HepG2 (cell line): ENCODE data around the gene IGF2BP3. TPM values are rescaled to one million over a fixed set of nuclear protein-coding genes. Genes with fewer than 3 reads are reported as not detected.
A peak's percentile ranks its signal among the peaks of the same experiment; 100 is the strongest.

ENCODE experiments used
- HNRNPK ChIP-seq: fragments of 200-400 bp; formaldehyde crosslinking; IDR thresholded peaks from 2 replicates; pipeline ENCODE4 v1.6.1; 2018; ENCODE audit warnings: low read length, low read depth, moderate library complexity, mild to moderate bottlenecking; ENCODE audit not compliant: poor library complexity, severe bottlenecking
- KDM1A ChIP-seq: IDR thresholded peaks from 2 replicates; pipeline ENCODE4 v1.6.1; 2016; ENCODE audit warnings: missing compliant biosample characterization
- NR2F6 ChIP-seq, 2 experiments: IDR thresholded peaks; 2 replicates each; pipeline ENCODE4 v1.6.1; 2016; ENCODE audit warnings: antibody characterized with exemption in 1 of 2, mild to moderate bottlenecking in 1 of 2
- ZFP82 ChIP-seq: sonication (generic); formaldehyde crosslinking; IDR thresholded peaks from 2 replicates; pipeline ENCODE4 v1.5.1; 2020; ENCODE audit warnings: mild to moderate bottlenecking, missing genetic modification reagents, borderline replicate concordance
- ZNF276 ChIP-seq: sonication (generic); formaldehyde crosslinking; IDR thresholded peaks from 2 replicates; pipeline ENCODE4 v1.4.0; 2020; ENCODE audit warnings: mild to moderate bottlenecking, low read depth, missing genetic modification reagents
- ZNF292 ChIP-seq: sonication (generic); formaldehyde crosslinking; IDR thresholded peaks from 2 replicates; pipeline ENCODE4 v1.8.1; 2022; ENCODE audit warnings: mild to moderate bottlenecking, low read depth, missing genetic modification reagents, borderline replicate concordance
- polyA plus RNA-seq, 8 experiments: library from polyadenylated mRNA; depleted of rRNA in 3 of 8; stranded (reverse) in 7 of 8; unstranded in 1 of 8; fragments of >200 nt; fragmentation: Illumina TruSeq in 4 of 8; extraction: Trizol in 4 of 8; gene quantifications; 2 replicates each; pipeline versions ENCODE4 v1.2.1 to v1.2.3, GENCODE V29; 2011 to 2016; ENCODE audit warnings: low read depth in 4 of 8, missing spikeins in 1 of 8, mixed read lengths in 1 of 8; ENCODE audit not compliant: insufficient read depth in 1 of 8
- total RNA-seq, 5 experiments: library from RNA; depleted of rRNA; stranded (reverse); fragments of >200 nt; fragmentation: Illumina TruSeq; extraction: Trizol; gene quantifications; 2 replicates each; pipeline ENCODE4 v1.2.3, GENCODE V29; 2016; ENCODE audit warnings: low read depth in 1 of 5
- TF ChIP-seq, protein P1 (sequence below): sonication (generic); formaldehyde crosslinking; IDR thresholded peaks from 2 replicates; pipeline ENCODE4 v1.4.0; 2020; ENCODE audit warnings: missing genetic modification reagents
- TF ChIP-seq, protein P2 (sequence below): sonication (generic); formaldehyde crosslinking; IDR thresholded peaks from 2 replicates; pipeline ENCODE4 v1.5.1; 2020; ENCODE audit warnings: mild to moderate bottlenecking, moderate library complexity, missing genetic modification reagents
- TF ChIP-seq, protein P3 (sequence below): IDR thresholded peaks from 2 replicates; pipeline ENCODE4 v1.6.1; 2012; ENCODE audit warnings: low read depth, low read length, improper control_type of control experiment
- TF ChIP-seq, protein P4 (sequence below): sonication (generic); formaldehyde crosslinking; IDR thresholded peaks from 2 replicates; pipeline ENCODE4 v1.5.1; 2020; ENCODE audit warnings: missing genetic modification reagents, mild to moderate bottlenecking, borderline replicate concordance
- TF ChIP-seq, protein P5 (sequence below): IDR thresholded peaks from 2 replicates; pipeline ENCODE4 v1.6.1; 2016; ENCODE audit warnings: missing compliant biosample characterization, missing genetic modification reagents, borderline replicate concordance

Gene IGF2BP3
- total and polyA plus RNA-seq, 2 of the 13 experiments (the other 11 are each of a cell fraction or from before 2014, with no cell fraction given) = 37.7 to 39.5 TPM

GRCh38 chr7:23292623-23293022, 177.7 kb downstream of the IGF2BP3 start (continued):
- TF ChIP-seq, protein P1, sequence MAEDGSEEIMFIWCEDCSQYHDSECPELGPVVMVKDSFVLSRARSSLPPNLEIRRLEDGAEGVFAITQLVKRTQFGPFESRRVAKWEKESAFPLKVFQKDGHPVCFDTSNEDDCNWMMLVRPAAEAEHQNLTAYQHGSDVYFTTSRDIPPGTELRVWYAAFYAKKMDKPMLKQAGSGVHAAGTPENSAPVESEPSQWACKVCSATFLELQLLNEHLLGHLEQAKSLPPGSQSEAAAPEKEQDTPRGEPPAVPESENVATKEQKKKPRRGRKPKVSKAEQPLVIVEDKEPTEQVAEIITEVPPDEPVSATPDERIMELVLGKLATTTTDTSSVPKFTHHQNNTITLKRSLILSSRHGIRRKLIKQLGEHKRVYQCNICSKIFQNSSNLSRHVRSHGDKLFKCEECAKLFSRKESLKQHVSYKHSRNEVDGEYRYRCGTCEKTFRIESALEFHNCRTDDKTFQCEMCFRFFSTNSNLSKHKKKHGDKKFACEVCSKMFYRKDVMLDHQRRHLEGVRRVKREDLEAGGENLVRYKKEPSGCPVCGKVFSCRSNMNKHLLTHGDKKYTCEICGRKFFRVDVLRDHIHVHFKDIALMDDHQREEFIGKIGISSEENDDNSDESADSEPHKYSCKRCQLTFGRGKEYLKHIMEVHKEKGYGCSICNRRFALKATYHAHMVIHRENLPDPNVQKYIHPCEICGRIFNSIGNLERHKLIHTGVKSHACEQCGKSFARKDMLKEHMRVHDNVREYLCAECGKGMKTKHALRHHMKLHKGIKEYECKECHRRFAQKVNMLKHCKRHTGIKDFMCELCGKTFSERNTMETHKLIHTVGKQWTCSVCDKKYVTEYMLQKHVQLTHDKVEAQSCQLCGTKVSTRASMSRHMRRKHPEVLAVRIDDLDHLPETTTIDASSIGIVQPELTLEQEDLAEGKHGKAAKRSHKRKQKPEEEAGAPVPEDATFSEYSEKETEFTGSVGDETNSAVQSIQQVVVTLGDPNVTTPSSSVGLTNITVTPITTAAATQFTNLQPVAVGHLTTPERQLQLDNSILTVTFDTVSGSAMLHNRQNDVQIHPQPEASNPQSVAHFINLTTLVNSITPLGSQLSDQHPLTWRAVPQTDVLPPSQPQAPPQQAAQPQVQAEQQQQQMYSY (CRISPR knock-in tag) = no peak
- TF ChIP-seq, protein P2, sequence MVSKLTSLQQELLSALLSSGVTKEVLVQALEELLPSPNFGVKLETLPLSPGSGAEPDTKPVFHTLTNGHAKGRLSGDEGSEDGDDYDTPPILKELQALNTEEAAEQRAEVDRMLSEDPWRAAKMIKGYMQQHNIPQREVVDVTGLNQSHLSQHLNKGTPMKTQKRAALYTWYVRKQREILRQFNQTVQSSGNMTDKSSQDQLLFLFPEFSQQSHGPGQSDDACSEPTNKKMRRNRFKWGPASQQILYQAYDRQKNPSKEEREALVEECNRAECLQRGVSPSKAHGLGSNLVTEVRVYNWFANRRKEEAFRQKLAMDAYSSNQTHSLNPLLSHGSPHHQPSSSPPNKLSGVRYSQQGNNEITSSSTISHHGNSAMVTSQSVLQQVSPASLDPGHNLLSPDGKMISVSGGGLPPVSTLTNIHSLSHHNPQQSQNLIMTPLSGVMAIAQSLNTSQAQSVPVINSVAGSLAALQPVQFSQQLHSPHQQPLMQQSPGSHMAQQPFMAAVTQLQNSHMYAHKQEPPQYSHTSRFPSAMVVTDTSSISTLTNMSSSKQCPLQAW = no peak
- TF ChIP-seq ZNF276 = no peak
- TF ChIP-seq NR2F6 (IDR thresholded peaks at IDR 0.05) = peak; percentile 31; the same call in 1 of the 2 replicates
- no peak for TF ChIP-seq NR2F6 (CRISPR knock-in tag; IDR thresholded peaks at IDR 0.05)
- TF ChIP-seq, protein P3, sequence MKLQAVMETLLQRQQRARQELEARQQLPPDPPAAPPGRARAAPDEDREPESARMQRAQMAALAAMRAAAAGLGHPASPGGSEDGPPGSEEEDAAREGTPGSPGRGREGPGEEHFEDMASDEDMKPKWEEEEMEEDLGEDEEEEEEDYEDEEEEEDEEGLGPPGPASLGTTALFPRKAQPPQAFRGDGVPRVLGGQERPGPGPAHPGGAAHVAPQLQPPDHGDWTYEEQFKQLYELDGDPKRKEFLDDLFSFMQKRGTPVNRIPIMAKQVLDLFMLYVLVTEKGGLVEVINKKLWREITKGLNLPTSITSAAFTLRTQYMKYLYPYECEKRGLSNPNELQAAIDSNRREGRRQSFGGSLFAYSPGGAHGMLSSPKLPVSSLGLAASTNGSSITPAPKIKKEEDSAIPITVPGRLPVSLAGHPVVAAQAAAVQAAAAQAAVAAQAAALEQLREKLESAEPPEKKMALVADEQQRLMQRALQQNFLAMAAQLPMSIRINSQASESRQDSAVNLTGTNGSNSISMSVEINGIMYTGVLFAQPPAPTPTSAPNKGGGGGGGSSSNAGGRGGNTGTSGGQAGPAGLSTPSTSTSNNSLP = peak; percentile 11; the same call in 1 of the 2 replicates
- TF ChIP-seq, protein P4, sequence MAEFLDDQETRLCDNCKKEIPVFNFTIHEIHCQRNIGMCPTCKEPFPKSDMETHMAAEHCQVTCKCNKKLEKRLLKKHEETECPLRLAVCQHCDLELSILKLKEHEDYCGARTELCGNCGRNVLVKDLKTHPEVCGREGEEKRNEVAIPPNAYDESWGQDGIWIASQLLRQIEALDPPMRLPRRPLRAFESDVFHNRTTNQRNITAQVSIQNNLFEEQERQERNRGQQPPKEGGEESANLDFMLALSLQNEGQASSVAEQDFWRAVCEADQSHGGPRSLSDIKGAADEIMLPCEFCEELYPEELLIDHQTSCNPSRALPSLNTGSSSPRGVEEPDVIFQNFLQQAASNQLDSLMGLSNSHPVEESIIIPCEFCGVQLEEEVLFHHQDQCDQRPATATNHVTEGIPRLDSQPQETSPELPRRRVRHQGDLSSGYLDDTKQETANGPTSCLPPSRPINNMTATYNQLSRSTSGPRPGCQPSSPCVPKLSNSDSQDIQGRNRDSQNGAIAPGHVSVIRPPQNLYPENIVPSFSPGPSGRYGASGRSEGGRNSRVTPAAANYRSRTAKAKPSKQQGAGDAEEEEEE (CRISPR knock-in tag) = no peak
- no peak for TF ChIP-seq HNRNPK
- 0 out of 2 replicates have a peak, but pooled peaks have one; percentile 16 for TF ChIP-seq ZNF292 (CRISPR knock-in tag)
- 0 out of 2 replicates have a peak, but pooled peaks have one; percentile 54 for TF ChIP-seq ZFP82
- no peak for TF ChIP-seq KDM1A (CRISPR knock-in tag)
- TF ChIP-seq, protein P5, sequence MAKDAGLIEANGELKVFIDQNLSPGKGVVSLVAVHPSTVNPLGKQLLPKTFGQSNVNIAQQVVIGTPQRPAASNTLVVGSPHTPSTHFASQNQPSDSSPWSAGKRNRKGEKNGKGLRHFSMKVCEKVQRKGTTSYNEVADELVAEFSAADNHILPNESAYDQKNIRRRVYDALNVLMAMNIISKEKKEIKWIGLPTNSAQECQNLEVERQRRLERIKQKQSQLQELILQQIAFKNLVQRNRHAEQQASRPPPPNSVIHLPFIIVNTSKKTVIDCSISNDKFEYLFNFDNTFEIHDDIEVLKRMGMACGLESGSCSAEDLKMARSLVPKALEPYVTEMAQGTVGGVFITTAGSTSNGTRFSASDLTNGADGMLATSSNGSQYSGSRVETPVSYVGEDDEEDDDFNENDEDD (CRISPR knock-in tag) = 0 out of 2 replicates have a peak, but pooled peaks have one; percentile 7
